ENCODE data around the gene NACA2.

Gene NACA2

GRCh38 chr17:61611323-61611722 is 20.3 kb upstream of the NACA2 start:
- Histone ChIP-seq H3K27ac (no peak overlapping the region), H3K9ac (no peak overlapping the region), H3K4me1 (no peaks in the 10 kb centered on the region), H3K36me3 (ENCODE audit: control insufficient read depth, insufficient read depth, low read length) (no peaks in the 10 kb centered on the region), H3K4me3 (ENCODE audit: low read depth, low read length) (no peak overlapping the region), H2AFZ (no peak overlapping the region), H3K4me2 (ENCODE audit: low read length) (no peak overlapping the region), H3K79me2 (no peaks in the 10 kb centered on the region), H3K27me3 (ENCODE audit: control insufficient read depth, insufficient read depth, low read length) (no peaks in the 10 kb centered on the region), H3K9me3 (ENCODE audit: control insufficient read depth, low read length) (no peaks in the 10 kb centered on the region)
- TF ChIP-seq CTCF (IDR thresholded peaks at IDR 0.05): no peak

DNA sequence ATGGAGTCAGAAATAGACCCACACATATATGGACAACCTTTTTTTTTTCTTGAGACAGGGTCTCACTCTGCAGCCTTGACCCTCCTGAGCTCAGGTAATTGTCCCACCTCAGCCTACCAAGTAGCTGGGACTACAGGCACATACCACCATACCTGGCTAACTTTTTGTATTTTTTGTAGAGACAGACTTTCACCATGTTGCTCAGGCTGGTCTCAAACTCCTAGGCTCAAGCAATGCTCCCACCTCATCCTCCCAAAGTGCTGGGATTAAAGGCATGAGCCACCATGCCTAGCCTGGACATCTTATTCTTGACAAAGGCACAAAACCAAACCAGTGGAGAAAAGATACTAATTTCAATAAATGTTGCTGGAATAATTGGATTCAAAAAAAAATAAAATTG is 14.7 kb upstream of the NACA2 start:
- H3K9me3 ChIP-seq (ENCODE audit: control insufficient read depth, low read length): no peaks in the 10 kb centered on the region
- H3K4me3 ChIP-seq (ENCODE audit: low read depth, low read length): no peak overlapping the region
- no peak overlapping the region for H3K9ac ChIP-seq
- H3K27ac ChIP-seq: no peak overlapping the region
- H3K4me2 ChIP-seq (ENCODE audit: low read length): no peak overlapping the region
- TF ChIP-seq CTCF (IDR thresholded peaks at IDR 0.05): no peak
- no peaks in the 10 kb centered on the region for H3K36me3 ChIP-seq (ENCODE audit: control insufficient read depth, insufficient read depth, low read length)
- no peaks in the 10 kb centered on the region for H3K79me2 ChIP-seq
- no peaks in the 10 kb centered on the region for H3K27me3 ChIP-seq (ENCODE audit: control insufficient read depth, insufficient read depth, low read length)
- no peak overlapping the region for H2AFZ ChIP-seq
- H3K4me1 ChIP-seq: no peaks in the 10 kb centered on the region

DNA sequence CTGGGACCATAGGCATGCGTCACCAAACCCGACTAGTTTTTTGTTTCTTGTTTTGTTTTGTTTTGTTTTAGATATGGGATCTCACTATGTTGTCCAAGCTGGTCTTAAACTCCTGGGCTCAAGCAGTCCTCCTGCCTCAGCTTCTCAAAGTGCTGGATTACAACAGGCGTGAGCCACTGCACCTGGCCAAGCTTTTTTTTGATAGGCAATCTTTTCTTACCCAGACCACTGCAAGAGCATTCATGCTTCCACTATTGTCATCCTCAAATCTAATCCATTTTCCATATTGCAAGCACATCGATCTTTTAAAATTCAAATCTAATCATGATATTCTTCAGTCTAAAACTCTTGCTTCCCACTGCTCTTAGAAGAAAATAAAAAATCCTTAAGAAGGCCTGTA is 10.3 kb upstream of the NACA2 start:
- TF ChIP-seq CTCF (IDR thresholded peaks at IDR 0.05): no peak
- H3K9me3 ChIP-seq (ENCODE audit: control insufficient read depth, low read length): no peaks in the 10 kb centered on the region
- no peak overlapping the region for H3K4me3 ChIP-seq (ENCODE audit: low read depth, low read length)
- no peak overlapping the region for H3K9ac ChIP-seq
- no peaks in the 10 kb centered on the region for H3K79me2 ChIP-seq
- H3K4me1 ChIP-seq: no peaks in the 10 kb centered on the region
- no peak overlapping the region for H3K4me2 ChIP-seq (ENCODE audit: low read length)
- H3K36me3 ChIP-seq (ENCODE audit: control insufficient read depth, insufficient read depth, low read length): no peaks in the 10 kb centered on the region
- no peak overlapping the region for H3K27ac ChIP-seq
- no peak overlapping the region for H2AFZ ChIP-seq
- H3K27me3 ChIP-seq (ENCODE audit: control insufficient read depth, insufficient read depth, low read length): no peaks in the 10 kb centered on the region

- Histone ChIP-seq H3K4me2 (ENCODE audit: low read length) (no peak overlapping the region), H3K9ac (no peak overlapping the region), H3K79me2 (no peaks in the 10 kb centered on the region), H3K9me3 (ENCODE audit: control insufficient read depth, low read length) (no peaks in the 10 kb centered on the region), H3K4me3 (ENCODE audit: low read depth, low read length) (no peak overlapping the region), H3K36me3 (ENCODE audit: control insufficient read depth, insufficient read depth, low read length) (no peaks in the 10 kb centered on the region), H2AFZ (no peak overlapping the region), H3K27ac (no peak overlapping the region), H3K4me1 (no peaks in the 10 kb centered on the region), H3K27me3 (ENCODE audit: control insufficient read depth, insufficient read depth, low read length) (no peaks in the 10 kb centered on the region)
- TF ChIP-seq CTCF (IDR thresholded peaks at IDR 0.05): no peak
These were observed 9.6 kb upstream of the NACA2 start for GRCh38 chr17:61600621-61601020.

- H3K79me2 ChIP-seq: no peaks in the 10 kb centered on the region
- no peak overlapping the region for H3K4me2 ChIP-seq (ENCODE audit: low read length)
- H3K27me3 ChIP-seq (ENCODE audit: control insufficient read depth, insufficient read depth, low read length): no peaks in the 10 kb centered on the region
- no peak overlapping the region for H3K27ac ChIP-seq
- H3K9ac ChIP-seq: no peak overlapping the region
- H3K36me3 ChIP-seq (ENCODE audit: control insufficient read depth, insufficient read depth, low read length): no peaks in the 10 kb centered on the region
- no peak for TF ChIP-seq CTCF (IDR thresholded peaks at IDR 0.05)
- no peaks in the 10 kb centered on the region for H3K9me3 ChIP-seq (ENCODE audit: control insufficient read depth, low read length)
- no peak overlapping the region for H2AFZ ChIP-seq
- H3K4me3 ChIP-seq (ENCODE audit: low read depth, low read length): no peak overlapping the region
- H3K4me1 ChIP-seq: no peaks in the 10 kb centered on the region
These were observed 8.6 kb upstream of the NACA2 start for GRCh38 chr17:61599608-61600007.

Data from parathyroid adenoma (tissue), 2 donors.